22Rv1 (cell line): ENCODE results near the gene SNAI1.

Experiments
- CTCF ChIP-seq: fragments of 450-650 bp; IDR thresholded peaks from 2 replicates; pipeline ENCODE4 v1.5.1; 2017; ENCODE audit warnings: mild to moderate bottlenecking
- ZFX ChIP-seq: fragments of 450-650 bp; IDR thresholded peaks from 2 replicates; pipeline ENCODE4 v1.6.1; 2017; ENCODE audit warnings: antibody characterized with exemption, borderline replicate concordance

- TF ChIP-seq CTCF (no peak), ZFX (no peak)
Measured at GRCh38 chr20:49948809-49949507, 33.8 kb upstream of the SNAI1 start.
